Bronchial epithelial cell (primary cell): ENCODE data around the gene KRT81. TPM values are rescaled to one million over a fixed set of nuclear protein-coding genes. Genes with fewer than 3 reads are reported as not detected.

Experiments
- DNase-seq: peaks from one replicate; pipeline ENCODE4 v3.0.0-alpha.2; 2010; ENCODE audit warnings: low read depth
- FAIRE-seq: peaks from 2 replicates; lab custom pipeline; 2011; peaks lifted over from hg19 to GRCh38; lab: Jason Lieb, UNC
- H3K27me3 ChIP-seq: 2 replicates; pipeline ENCODE4 v1.5.1; 2011; ENCODE audit warnings: low read length; ENCODE audit not compliant: control insufficient read depth, insufficient read depth
- H3K36me3 ChIP-seq: 2 replicates; pipeline ENCODE4 v1.5.1; 2011; ENCODE audit warnings: low read length; ENCODE audit not compliant: control insufficient read depth, insufficient read depth
- H3K4me3 ChIP-seq: 2 replicates; pipeline ENCODE4 v1.5.1; 2011; ENCODE audit warnings: mild to moderate bottlenecking, low read depth, low read length, control low read depth
- total RNA-seq: library from RNA; depleted of rRNA; stranded (reverse); fragments of >200 nt; gene quantifications from 2 replicates; pipeline ENCODE4 v1.2.1, GENCODE V29; 2014
- TF ChIP-seq, protein P1 (sequence below): IDR thresholded peaks from 2 replicates; pipeline ENCODE4 v1.5.1; 2011; ENCODE audit warnings: mild to moderate bottlenecking, moderate library complexity, low read length, control low read depth, inconsistent platforms; ENCODE audit not compliant: insufficient read depth, severe bottlenecking

Gene KRT81
- total RNA-seq, 1 donor from 2014 or later: 0.26 TPM

DNA sequence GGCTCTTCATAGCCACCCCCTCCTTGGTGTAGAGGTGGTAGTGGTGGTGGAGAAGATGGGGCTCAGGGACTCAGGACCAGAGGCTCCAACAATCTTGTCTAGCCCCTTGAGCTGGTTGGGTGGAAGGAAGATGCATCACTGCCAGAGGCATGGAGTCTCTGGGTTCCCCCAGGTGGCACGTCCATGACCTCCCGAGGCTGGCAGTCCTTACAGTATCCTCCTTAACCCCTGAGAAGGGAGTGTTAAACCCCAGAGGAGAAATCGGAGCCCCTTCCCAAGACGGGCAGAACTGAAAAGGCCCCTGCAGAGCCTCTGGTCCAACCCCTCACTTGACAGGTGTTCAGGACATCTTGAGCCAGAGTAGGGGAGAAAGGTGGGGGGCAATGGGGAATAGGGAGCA is 20.8 kb upstream of the KRT81 start:
- FAIRE-seq (no peak), DNase-seq (no peak)
- Histone ChIP-seq H3K4me3 (no peak overlapping the region), H3K27me3 (no peaks in the 10 kb centered on the region), H3K36me3 (no peaks in the 10 kb centered on the region)
- TF ChIP-seq, protein P1, sequence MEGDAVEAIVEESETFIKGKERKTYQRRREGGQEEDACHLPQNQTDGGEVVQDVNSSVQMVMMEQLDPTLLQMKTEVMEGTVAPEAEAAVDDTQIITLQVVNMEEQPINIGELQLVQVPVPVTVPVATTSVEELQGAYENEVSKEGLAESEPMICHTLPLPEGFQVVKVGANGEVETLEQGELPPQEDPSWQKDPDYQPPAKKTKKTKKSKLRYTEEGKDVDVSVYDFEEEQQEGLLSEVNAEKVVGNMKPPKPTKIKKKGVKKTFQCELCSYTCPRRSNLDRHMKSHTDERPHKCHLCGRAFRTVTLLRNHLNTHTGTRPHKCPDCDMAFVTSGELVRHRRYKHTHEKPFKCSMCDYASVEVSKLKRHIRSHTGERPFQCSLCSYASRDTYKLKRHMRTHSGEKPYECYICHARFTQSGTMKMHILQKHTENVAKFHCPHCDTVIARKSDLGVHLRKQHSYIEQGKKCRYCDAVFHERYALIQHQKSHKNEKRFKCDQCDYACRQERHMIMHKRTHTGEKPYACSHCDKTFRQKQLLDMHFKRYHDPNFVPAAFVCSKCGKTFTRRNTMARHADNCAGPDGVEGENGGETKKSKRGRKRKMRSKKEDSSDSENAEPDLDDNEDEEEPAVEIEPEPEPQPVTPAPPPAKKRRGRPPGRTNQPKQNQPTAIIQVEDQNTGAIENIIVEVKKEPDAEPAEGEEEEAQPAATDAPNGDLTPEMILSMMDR: no peak

DNA sequence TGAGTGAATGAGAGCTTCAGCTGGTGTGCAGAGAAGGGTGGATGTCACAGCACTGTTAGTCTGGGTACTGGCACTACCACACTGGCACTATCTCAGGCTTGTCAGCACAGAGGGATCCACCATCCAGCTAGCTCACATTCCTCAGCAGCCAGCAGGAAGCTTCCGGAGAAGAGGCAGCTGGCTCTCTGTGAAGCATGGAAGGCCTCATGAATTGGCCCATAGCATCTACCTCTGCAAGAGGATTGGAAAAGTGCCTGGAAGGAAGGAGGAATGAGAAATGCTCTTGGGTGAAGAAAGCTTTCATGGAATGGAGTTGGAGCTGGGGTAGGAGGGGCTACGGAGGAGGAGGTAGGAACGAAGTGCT is 19.9 kb upstream of the KRT81 start:
- H3K4me3 ChIP-seq: no peak overlapping the region
- no peaks in the 10 kb centered on the region for H3K27me3 ChIP-seq
- H3K36me3 ChIP-seq: no peaks in the 10 kb centered on the region
- DNase-seq (no peak), FAIRE-seq (no peak)
- TF ChIP-seq, protein P1: no peak

DNA sequence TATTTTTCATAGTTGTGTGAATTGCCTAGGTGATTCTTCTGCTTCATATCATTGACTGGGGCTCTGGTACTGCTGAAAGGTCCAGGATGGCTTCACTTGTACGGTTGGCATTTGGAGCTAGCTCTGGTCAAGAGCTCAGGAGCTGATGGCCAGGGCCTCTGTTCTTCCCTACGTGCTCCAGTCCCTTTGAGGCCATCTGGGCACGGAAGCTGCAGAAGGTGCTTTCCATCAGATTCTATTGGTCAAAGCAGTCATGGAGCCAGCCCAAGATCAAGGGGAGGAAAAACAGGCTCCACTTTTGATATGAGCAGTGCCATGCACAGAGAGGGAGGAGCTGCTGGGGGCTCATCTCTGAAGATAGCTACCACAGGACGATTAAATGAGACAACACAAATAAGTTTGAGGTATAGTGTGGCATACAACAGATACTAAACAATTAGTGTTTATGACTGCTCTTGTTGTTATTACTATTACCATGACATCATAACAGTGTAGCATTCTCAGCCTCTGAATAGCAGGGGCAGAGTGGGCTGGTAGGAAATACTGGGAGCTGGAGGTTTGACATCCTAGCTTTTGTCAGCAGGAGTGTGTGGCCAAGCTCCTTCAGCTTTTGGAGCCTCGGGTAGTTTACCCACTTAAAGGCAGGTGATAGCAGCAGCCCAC is 19.4 kb upstream of the KRT81 start:
- no peaks in the 10 kb centered on the region for H3K27me3 ChIP-seq
- peak; percentile 52 for DNase-seq
- no peaks in the 10 kb centered on the region for H3K36me3 ChIP-seq
- TF ChIP-seq, protein P1: no peak
- H3K4me3 ChIP-seq: no peak overlapping the region
- FAIRE-seq: peak; percentile 86

DNA sequence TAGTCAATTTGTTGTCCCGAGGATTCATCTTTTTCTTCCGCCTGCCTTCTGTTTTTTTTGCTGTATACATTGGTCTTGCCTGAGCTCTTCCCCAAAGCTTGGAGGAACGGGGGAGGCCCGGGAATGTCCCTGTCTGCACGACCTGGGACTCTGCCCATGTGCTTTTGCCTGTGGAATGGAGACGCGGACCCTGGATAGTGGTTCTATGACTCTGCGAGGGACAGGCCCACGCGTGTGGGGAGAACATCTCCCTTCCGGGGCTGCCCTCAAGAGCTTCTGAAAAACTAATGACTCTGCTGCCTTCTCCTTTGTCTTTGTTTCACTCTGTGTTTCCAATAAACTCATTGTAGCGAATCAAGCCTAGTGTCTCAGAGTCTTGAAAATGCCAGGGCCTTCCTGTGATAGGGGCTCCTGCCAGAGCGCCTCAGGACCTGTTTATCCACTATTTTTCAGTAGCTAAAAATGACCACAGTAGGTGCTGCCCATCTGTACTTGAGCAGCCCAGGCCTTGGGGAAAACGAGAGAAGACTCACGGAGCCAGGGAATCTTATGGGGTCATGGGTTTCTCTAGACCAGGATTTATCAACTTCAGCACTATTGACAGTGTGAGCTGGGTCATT is 17.6 kb upstream of the KRT81 start:
- H3K27me3 ChIP-seq: no peaks in the 10 kb centered on the region
- H3K36me3 ChIP-seq: no peaks in the 10 kb centered on the region
- no peak for FAIRE-seq
- H3K4me3 ChIP-seq: peak overlapping the region; percentile 39
- TF ChIP-seq, protein P1: no peak
- DNase-seq: no peak

GRCh38 chr12:52307836-52308805 is 16.8 kb upstream of the KRT81 start:
- Histone ChIP-seq H3K27me3 (no peaks in the 10 kb centered on the region), H3K4me3 (peak overlapping the region; percentile 39), H3K36me3 (no peaks in the 10 kb centered on the region)
- FAIRE-seq: no peak
- peak; percentile 31 for DNase-seq
- TF ChIP-seq, protein P1: peak; percentile 22
